Measurements from ENCODE around the gene WDR83. TPM values are rescaled to one million over a fixed set of nuclear protein-coding genes. Genes with fewer than 3 reads are reported as not detected.
"Not testable (repeated sequence)": the region's sequence is repeated elsewhere in the genome, so short reads cannot be mapped to it uniquely, and the experiment has no call there.

WDR83 gene
- total RNA-seq, 4 donors from 2014 or later = 7.1 to 10.2 (median 8.5) TPM

GRCh38 chr19:12705169-12705568 is 38.6 kb downstream of the WDR83 start:
- no peak for ATAC-seq (ENCODE audit: low FRiP score)
- DNase-seq (ENCODE audit: low spot score) = no peak
- TF ChIP-seq, protein P1, sequence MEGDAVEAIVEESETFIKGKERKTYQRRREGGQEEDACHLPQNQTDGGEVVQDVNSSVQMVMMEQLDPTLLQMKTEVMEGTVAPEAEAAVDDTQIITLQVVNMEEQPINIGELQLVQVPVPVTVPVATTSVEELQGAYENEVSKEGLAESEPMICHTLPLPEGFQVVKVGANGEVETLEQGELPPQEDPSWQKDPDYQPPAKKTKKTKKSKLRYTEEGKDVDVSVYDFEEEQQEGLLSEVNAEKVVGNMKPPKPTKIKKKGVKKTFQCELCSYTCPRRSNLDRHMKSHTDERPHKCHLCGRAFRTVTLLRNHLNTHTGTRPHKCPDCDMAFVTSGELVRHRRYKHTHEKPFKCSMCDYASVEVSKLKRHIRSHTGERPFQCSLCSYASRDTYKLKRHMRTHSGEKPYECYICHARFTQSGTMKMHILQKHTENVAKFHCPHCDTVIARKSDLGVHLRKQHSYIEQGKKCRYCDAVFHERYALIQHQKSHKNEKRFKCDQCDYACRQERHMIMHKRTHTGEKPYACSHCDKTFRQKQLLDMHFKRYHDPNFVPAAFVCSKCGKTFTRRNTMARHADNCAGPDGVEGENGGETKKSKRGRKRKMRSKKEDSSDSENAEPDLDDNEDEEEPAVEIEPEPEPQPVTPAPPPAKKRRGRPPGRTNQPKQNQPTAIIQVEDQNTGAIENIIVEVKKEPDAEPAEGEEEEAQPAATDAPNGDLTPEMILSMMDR (IDR thresholded peaks at IDR 0.05) = no peak

DNA sequence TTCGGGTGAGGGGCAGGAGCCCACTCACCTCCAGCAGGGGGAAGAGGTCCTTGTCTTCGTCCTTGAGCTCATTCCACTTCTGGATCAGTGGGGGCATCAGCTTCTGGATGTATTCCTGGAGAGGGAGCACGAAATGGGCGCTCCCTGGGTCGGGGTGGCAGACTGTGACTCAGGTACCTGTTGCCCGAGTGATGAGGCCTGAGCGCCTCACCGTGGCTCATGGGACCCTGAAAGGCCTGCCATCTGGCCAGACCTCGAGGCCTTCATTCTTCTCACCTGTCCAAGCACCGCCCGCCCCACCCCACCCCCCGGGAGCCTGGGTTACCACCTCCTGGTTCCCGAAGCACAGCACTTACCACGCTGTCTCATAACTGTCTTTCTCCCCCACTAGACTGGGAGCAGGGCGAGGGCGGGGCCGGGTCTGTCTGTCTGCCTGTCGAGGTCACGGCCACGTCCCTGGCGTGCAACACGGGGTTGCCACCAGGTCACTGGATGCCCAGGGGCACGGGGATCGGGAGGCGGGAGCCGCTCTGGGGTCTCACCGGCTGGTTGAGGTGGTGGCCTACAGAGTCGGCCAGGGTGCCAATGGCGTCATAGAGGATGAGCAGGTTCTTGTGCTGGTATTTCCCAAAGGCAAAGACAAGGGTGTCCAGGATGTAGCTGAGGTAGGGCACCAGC is 39.2 kb downstream of the WDR83 start:
- TF ChIP-seq, protein P1 (IDR thresholded peaks at IDR 0.05) = no peak

GRCh38 chr19:12706332-12706718 is 39.7 kb downstream of the WDR83 start:
- TF ChIP-seq, protein P1 (IDR thresholded peaks at IDR 0.05) = no peak
- no peak for ATAC-seq (ENCODE audit: low FRiP score)
- no peak for DNase-seq (ENCODE audit: low spot score)

More for the DNA sequence above, 39.2 kb downstream of the WDR83 start:
- DNase-seq (ENCODE audit: low spot score) (no peak), ATAC-seq (ENCODE audit: low FRiP score) (no peak)

GRCh38 chr19:12708641-12709040 is 42.0 kb downstream of the WDR83 start:
- ATAC-seq (ENCODE audit: low FRiP score) (no peak), DNase-seq (ENCODE audit: low spot score) (no peak)
- TF ChIP-seq, protein P1 (IDR thresholded peaks at IDR 0.05) = no peak

- DNase-seq (ENCODE audit: low spot score) (no peak), ATAC-seq (ENCODE audit: low FRiP score) (no peak)
- TF ChIP-seq, protein P1 (IDR thresholded peaks at IDR 0.05) = no peak
Observed at GRCh38 chr19:12711187-12711586, 44.6 kb downstream of the WDR83 start.

DNA sequence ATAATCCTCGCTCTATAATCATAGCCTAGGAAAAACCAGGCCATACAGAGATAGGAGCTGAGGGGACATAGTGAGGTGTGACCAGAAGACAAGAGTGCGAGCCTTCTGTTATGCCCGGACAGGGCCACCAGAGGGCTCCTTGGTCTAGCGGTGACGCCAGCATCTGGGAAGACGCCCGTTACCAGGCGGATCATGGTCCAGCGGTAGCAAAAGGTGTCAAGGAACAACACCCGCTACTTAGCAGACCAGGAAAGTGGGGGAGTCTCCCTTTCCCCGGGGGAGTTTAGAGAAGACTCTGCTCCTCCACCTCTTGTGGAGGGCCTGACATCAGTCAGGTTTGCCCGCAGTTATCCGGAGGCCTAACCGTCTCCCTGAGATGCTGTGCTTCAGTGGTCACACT is 45.5 kb downstream of the WDR83 start:
- ATAC-seq (ENCODE audit: low FRiP score) = not testable (repeated sequence)

DNA sequence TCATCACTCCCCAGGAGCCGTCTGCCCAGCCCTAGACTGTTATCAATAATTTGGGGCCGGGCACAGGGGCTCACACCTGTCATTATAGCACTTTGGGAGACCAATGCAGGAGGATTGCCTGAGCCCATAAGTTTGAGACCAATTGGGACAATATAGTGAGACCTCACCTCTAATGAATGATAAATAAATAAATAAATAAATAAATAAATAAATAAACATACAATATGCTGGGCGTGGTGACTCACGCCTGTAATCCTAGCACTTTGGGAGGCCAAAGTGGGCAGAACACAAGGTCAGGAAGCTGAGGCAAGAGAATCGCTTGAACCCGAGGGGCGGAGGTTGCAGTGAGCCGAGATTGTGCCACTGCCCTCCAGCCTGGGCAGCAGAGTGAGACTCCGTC is 46.7 kb downstream of the WDR83 start:
- not testable (repeated sequence) for DNase-seq (ENCODE audit: low spot score); ATAC-seq (ENCODE audit: low FRiP score)

More for the DNA sequence above, 45.5 kb downstream of the WDR83 start:
- DNase-seq (ENCODE audit: low spot score) = not testable (repeated sequence)

DNA sequence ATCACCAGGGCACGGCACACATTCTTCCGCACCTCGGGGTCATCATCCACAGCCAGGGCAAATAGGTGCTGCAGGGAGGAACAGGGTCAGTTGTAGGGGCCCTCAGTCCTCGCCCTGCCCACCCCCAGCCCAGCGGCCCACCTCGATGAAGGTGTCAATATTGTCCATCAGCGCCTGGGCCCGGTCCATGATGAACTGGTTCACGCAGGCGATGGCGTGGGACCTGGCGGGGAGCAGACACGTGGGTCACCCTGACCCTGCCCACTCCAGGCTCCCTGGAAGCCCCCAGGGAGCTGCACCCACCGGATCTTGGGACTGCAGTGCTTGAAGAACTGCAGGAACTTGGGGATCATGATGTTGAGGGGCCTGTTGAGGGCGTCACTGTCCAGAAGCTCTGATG is 48.5 kb downstream of the WDR83 start:
- TF ChIP-seq, protein P1 (IDR thresholded peaks at IDR 0.05) = no peak
- ATAC-seq (ENCODE audit: low FRiP score) (no peak), DNase-seq (ENCODE audit: low spot score) (no peak)

Data from omental fat pad (tissue), 4 donors.